ENCODE data around the gene PARP14.
A peak's percentile ranks its signal among the peaks of the same experiment; 100 is the strongest.
"Not testable (repeated sequence)": the region's sequence is repeated elsewhere in the genome, so short reads cannot be mapped to it uniquely, and the experiment has no call there.

Gene PARP14, protein sequence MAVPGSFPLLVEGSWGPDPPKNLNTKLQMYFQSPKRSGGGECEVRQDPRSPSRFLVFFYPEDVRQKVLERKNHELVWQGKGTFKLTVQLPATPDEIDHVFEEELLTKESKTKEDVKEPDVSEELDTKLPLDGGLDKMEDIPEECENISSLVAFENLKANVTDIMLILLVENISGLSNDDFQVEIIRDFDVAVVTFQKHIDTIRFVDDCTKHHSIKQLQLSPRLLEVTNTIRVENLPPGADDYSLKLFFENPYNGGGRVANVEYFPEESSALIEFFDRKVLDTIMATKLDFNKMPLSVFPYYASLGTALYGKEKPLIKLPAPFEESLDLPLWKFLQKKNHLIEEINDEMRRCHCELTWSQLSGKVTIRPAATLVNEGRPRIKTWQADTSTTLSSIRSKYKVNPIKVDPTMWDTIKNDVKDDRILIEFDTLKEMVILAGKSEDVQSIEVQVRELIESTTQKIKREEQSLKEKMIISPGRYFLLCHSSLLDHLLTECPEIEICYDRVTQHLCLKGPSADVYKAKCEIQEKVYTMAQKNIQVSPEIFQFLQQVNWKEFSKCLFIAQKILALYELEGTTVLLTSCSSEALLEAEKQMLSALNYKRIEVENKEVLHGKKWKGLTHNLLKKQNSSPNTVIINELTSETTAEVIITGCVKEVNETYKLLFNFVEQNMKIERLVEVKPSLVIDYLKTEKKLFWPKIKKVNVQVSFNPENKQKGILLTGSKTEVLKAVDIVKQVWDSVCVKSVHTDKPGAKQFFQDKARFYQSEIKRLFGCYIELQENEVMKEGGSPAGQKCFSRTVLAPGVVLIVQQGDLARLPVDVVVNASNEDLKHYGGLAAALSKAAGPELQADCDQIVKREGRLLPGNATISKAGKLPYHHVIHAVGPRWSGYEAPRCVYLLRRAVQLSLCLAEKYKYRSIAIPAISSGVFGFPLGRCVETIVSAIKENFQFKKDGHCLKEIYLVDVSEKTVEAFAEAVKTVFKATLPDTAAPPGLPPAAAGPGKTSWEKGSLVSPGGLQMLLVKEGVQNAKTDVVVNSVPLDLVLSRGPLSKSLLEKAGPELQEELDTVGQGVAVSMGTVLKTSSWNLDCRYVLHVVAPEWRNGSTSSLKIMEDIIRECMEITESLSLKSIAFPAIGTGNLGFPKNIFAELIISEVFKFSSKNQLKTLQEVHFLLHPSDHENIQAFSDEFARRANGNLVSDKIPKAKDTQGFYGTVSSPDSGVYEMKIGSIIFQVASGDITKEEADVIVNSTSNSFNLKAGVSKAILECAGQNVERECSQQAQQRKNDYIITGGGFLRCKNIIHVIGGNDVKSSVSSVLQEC (N-terminal part only)

DNA sequence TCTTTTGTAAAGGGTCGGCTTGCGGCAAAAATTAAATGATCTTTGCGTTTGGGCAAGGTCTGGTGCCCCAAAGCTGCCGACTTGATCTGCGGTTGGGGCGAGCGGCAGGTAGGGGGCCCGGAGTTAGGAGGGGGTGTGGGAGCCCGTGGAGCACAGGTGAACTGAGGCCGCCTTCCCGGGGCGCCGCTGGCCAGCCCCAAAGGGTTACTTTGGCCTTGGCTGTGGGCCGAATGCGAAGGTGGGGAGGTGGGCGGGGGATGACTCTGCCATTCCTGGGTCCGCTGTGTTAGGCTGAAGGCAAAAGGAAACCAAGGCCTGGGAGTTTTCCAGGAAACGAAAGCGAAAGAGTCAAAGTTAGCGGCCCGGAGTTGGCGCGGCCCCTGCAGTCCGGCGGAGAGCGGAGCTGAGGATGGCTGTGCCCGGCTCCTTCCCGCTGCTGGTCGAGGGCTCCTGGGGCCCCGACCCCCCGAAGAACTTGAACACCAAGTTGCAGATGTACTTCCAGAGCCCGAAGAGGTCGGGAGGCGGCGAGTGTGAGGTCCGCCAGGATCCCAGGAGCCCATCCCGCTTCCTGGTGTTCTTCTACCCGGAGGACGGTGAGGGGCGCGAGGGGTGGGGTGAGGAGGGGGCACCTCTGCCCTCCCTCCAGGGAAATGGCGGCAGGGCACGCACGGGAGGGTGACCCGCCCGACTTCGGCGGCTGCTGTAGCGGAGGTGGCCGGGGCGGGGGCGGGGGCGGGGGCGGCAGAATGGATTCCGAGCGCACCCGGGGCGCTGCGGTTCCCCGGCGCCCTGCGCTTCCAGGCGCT, at the start of gene PARP14:
Gene PARP14, plus strand, starts transcription at position 365 of the 809 bp plus-strand sequence. Its CDS starts 45 bp downstream, at position 410.
- DNase-seq: peak; percentile 3

- DNase-seq: no peak
Observed at GRCh38 chr3:122635789-122636188, 44.9 kb upstream of the PARP14 start.

- no peak for DNase-seq
Observed at GRCh38 chr3:122636697-122637096, 43.9 kb upstream of the PARP14 start.

DNA sequence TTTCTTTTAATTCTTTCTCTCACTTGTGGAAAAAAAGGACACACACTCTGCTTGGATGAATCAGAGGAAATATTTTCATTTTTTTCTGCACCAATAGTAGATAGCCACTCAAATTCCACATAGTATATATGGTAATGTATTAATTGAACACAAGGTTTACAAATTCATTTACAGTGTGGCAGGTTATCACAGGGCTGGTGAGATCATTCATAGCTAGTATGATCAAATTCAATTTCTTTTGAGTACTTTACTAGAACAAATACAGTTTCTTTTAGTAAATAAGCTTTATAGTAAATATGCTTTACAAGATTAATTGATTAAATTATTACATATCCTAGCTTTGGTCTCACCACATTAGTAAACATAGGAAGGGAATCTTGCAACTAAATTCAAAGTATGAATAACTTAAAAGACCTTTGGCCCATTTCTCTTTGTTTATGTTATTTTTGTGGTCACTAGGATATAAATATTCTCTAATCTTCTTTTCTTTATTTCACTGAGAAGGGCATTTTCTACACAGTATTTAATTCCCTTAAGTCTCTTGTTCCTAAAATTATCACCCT, 40.1 kb upstream of the PARP14 start:
- DNase-seq: no peak

GRCh38 chr3:122642935-122643334, 37.7 kb upstream of the PARP14 start:
- DNase-seq: no peak

- no peak for DNase-seq
Observed at GRCh38 chr3:122646146-122646988, 34.3 kb upstream of the PARP14 start.

DNA sequence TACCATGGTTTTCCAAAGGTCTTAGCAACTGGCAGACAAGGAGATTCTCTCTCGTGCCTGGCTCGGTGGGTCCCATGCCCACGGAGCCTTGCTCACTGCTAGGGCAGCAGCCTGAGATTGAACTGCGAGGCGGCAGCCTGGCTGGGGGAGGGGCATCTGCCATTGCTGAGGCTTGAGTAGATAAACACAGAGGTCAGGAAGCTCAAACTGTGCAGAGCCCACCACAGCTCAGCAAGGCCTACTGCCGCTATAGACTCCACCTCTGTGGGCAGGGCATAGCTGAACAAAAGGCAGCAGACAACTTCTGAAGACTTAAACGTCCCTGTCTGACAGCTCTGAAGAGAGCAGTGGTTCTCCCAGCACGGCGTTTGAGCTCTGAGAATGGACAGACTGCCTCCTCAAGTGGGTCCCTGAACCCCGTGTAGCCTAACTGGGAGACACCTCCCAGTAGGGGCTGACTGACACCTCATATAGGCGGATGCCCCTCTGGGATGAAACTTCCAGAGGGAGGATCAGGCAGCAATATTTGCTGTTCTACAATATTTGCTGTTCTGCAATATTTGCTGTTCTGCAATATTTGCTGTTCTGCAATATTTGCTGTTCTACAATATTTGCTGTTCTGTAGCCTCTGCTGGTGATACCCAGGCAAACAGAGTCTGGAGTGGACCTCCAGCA, 29.3 kb upstream of the PARP14 start:
- DNase-seq: not testable (repeated sequence)

GRCh38 chr3:122651962-122652361, 28.7 kb upstream of the PARP14 start:
- not testable (repeated sequence) for DNase-seq

GRCh38 chr3:122658336-122658735, 22.3 kb upstream of the PARP14 start:
- DNase-seq: not testable (repeated sequence)

DNA sequence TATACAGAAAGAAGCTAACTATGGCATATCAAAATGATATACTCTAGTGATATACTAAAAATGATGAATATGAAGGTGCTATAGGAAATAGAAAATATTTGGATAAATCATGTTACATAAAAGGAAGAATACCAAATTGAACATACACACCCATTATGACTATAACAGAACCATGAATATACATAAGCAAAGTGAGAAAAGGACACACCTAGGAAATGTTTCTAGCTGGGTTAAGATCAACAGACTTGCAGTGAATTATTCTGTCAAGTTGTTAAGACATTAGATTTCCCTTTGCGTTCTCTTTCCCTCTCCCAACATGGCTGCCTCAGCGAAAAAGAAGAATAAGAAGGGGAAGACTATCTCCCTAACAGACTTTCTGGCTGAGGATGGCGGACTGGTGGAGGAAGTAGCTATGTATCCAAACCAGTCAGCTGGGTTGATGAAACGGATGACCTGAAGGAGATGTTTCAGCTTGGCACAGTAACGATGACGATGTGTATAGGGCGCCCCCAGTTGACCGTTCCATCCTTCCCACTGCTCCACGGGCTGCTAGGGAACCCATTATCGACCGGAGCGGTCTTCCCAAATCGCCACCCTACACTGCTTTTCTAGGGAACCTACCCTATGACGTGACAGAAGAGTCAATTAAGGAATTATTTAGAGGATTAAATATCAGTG, 20.2 kb upstream of the PARP14 start:
- DNase-seq: no peak

DNA sequence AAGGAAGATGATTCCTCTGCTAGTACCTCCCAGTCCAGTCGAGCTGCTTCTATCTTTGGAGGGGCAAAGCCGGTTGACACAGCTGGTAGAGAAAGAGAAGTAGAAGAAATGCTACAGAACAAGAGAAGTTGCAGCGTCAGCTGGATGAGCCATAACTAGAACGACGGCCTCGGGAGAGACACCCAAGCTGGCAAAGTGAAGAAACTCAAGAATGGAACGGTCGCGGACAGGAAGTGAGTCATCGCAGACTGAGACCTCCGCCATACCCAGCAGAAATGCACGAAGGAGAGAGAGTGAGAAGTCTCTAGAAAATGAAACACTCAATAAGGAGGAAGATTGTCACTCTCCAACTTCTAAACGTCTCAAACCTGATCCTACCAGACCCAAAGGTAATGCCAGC, 19.0 kb upstream of the PARP14 start:
- no peak for DNase-seq

DNA sequence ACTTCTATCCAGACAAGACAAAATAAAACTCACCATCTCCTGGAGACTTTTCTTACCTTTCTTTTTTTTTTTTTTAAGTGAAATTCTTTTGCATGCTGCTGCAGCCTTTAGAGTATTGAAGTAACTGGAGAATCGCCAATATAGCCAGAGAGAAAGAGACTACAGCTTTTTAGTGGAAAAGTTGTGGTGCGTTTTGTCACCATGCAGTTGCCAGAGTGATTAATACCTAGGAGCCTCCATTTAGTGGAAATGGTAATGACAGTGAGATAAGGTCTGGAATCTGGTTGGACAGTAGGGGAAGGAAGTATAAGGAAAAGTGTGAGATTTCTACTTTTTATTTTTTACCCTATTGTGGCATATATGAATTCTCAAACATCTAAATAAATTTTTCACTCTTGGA, 18.1 kb upstream of the PARP14 start:
- DNase-seq: no peak

DNA sequence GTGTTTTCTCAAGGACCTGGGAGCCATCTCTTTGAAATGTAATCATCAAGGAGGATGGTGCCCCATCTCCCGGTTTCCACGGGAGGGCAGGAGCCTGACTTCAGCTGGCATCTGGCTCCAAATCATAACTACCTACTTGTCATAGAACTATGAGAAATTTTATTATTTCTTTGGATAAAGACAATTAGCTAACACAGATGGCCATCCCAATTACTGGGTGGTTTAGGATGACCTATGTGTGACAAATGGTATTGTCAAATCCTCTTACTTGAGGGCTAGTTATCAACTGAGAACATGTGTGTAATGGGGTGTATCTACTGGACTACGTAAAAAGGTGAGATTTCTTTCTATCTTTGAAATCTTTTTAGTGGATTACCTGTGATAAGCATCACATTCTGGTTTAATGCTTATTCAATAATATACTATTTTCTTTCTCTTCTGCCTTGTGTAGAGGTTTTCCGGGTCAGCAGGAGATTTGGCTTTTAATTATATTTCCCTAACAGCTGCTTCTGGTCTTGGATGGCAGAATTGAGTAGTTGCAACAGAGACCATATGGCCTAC, 15.3 kb upstream of the PARP14 start:
- no peak for DNase-seq

GRCh38 chr3:122665881-122666280, 14.8 kb upstream of the PARP14 start:
- no peak for DNase-seq

- DNase-seq: no peak
Observed at GRCh38 chr3:122668930-122669730, 11.5 kb upstream of the PARP14 start.

GRCh38 chr3:122671553-122671952, 9.1 kb upstream of the PARP14 start:
- DNase-seq: peak; percentile 6

- no peak for DNase-seq
Observed at GRCh38 chr3:122674339-122674738, 6.3 kb upstream of the PARP14 start.

GRCh38 chr3:122676759-122677158, 3.9 kb upstream of the PARP14 start:
- DNase-seq: no peak

Measured in NCI-H748 treated with DMSO at 0.1 percent for 48 hours (cell line).